ENCODE results near the gene CRHBP.
"Not testable (repeated sequence)": the region's sequence is repeated elsewhere in the genome, so short reads cannot be mapped to it uniquely, and the experiment has no call there.

CRHBP gene, protein sequence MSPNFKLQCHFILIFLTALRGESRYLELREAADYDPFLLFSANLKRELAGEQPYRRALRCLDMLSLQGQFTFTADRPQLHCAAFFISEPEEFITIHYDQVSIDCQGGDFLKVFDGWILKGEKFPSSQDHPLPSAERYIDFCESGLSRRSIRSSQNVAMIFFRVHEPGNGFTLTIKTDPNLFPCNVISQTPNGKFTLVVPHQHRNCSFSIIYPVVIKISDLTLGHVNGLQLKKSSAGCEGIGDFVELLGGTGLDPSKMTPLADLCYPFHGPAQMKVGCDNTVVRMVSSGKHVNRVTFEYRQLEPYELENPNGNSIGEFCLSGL

DNA sequence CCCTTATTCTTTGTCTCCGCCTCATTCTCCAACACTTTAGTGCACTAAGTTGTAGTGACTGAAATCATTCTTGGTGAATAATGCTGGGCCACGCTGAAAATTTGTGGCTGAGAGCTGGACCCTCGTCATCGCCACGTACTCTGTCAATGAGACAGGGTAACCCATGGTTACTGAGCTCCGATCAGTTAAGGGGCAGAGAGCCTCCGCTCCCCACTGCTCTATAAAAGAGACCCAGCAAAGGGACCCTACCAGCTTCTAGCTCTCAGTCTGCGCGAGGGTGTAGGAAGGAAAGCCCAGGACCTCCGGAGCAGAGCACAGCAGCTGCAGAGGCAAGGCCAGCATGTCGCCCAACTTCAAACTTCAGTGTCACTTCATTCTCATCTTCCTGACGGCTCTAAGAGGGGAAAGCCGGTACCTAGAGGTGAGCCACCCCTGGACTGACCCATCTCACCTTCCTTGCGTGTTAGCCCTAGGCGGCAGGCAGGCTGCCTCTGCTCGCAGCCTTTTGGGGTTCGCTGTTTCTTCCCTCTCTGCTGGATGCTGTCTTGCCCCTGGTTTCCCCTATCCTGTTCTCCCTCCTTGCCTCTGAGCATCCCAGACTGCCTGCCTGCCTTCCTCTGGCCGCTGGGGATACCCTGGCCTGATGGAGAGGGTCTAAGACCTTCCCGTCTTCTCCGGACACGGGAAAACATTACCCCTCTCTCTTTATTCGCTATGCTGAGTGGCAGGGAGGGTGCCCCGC is at the start of gene CRHBP:
CRHBP (plus strand) TSS at position 251 of the 742 bp plus-strand sequence; CDS start at position 341, 90 bp downstream.
- DNase-seq (ENCODE audit: extremely low read depth in 1 of 2, low read depth in 1 of 2), result no peak

DNA sequence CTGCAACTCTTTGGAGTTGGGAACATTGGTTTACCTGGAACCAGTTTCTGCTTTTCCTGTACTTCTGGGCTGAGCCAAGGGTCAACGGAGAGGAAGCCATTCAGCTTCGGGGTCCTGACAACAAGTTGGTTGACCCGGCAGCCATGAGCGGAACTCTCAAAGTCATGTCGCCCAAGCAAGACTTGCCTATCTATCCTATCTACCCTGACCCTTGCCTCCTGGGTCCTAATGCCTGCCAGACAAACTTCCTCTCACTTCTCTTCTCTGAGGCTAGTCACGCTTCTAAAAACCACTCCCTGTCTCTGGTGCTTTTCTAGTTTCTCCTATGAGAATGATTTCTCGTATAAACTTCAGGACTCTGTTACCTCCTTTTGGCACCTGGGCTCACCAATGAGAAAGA is 44.7 kb upstream of the CRHBP start:
- DNase-seq (ENCODE audit: extremely low read depth in 1 of 2, low read depth in 1 of 2), result no peak

DNA sequence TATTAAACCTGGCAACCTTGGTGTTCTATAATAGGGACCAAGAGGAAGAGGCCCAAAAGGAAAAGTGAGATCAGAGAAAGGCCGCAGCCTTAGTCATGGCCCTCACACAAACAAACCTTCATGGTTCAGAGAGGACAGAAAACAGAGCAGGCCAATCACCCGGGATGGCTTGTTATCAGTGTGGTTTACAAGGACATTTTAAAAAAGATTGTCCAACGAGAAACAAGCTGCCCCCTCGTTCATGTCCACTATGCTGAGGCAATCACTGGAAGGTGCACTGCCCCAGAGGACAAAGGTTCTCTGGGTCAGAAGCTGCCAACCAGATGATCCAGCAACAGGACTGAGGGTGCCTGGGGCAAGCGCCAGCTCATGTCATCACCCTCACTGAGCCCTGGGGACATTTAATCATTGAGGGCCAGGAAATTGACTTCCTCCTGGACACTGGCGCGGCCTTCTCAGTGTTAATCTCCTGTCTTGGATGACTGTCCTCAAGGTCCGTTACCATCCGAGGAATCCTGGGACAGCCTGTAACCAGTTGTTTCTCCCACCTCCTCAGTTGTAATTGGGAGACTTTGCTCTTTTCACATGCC is 42.4 kb upstream of the CRHBP start:
- not testable (repeated sequence) for DNase-seq (ENCODE audit: extremely low read depth in 1 of 2, low read depth in 1 of 2)

DNA sequence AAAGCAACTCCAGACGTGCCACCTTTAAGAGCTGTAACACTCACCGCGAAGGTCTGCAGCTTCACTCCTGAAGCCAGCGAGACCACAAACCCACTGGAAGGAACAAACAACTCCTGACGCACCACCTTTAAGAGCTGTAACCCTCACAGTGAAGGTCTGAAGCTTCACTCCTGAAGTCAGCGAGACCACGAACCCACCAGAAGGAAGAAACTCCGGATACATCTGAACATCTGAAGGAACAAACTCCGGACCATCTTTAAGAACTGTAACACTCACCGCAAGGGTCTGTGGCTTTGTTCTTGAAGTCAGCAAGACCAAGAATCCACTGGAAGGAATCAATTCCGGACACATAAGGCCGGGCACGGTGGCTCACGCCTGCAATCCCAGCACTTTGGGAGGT is 38.2 kb upstream of the CRHBP start:
- DNase-seq (ENCODE audit: extremely low read depth in 1 of 2, low read depth in 1 of 2), result not testable (repeated sequence)

DNA sequence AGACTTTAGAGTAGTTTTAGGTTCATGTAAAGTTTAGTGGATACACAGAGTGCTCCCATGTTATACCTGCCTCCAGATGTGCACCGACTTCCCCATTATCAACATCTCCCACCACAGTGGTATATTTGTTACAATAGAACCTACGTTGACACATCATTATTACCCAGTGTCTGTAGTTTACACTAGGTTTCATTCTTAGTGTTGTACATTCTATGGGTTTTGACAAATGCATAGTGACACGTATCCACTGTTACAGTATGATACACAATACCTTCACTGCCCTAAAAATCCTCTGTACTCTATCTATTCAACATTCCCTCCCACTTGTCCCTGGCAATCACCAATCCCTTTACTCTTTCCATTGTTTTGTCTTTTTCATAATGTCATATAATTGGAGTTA is 34.3 kb upstream of the CRHBP start:
- no peak for DNase-seq (ENCODE audit: extremely low read depth in 1 of 2, low read depth in 1 of 2)

DNA sequence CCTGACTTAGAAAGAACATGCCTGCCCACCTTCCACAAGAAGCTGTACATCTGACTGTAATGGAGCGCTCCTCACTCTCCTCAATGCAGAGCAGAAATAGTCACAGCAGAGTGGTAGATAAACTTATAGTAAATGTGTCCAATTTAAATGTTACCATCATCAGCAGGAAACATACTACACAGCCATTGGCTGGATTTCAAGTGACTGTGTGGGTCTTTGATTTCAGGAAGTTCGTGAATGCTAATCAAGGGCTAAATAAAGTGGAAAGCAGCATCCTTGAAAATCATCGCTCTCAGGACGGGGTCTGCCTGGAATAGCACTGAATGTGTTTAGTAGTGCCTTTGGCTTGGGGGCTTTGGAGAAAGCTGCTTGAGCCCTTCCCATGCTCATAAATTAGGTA is 32.4 kb upstream of the CRHBP start:
- no peak for DNase-seq (ENCODE audit: extremely low read depth in 1 of 2, low read depth in 1 of 2)

DNA sequence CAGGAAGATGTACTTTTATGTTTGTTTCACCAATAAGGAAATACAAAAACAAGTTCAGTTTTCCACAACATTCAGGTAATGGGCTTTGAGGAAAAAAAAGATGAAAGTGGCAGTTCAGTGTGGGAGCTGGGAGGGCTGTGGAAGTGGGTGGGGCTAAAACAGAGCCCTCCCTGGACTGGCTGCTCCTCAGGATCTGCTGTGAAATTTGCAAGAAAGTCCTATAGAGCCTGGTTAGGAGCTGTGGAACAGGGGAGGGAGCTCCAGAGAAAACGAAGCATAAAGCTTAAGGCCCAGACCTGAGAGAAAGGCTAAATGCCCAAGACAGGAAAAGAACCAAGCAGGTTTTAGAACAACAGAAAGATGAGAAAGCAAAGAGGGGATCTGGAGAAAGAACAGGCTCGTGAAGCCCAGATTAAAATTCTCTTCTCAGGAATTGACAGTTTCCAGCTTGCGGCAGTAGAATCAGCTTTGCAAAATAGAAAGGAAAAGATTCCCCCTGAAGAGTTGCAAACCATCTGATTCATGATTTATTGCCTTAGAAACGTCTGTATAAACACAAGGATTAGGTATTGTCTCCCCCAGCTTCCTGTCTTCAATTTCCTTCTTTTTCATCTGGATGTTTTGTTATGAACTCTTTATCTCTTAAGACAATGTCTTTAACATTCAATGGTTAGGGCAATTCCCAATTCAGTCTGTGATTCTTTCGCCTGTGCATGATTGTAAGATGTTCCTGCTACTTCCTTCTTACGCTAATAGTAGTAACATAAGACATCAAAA is 26.3 kb upstream of the CRHBP start:
- no peak for DNase-seq (ENCODE audit: extremely low read depth in 1 of 2, low read depth in 1 of 2)

DNA sequence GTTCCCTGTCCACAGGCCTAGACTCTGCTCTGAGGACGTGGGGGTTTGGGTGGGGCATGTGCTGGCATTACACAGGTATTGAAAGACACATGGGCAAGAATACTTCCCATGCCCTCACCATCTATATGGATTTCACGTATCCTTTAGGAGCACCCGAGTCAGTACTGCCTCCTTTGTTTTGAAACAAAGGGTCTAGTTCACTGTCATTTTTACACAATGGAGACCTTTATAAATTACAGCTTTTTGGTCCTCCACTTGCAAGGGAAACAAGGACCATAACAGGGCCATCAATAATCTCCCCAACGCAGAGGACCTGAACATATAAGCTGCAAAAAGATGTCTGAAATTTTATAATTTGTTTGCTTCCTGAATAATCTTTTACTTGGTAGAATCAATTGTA is 24.9 kb upstream of the CRHBP start:
- DNase-seq (ENCODE audit: extremely low read depth in 1 of 2, low read depth in 1 of 2), result no peak

DNA sequence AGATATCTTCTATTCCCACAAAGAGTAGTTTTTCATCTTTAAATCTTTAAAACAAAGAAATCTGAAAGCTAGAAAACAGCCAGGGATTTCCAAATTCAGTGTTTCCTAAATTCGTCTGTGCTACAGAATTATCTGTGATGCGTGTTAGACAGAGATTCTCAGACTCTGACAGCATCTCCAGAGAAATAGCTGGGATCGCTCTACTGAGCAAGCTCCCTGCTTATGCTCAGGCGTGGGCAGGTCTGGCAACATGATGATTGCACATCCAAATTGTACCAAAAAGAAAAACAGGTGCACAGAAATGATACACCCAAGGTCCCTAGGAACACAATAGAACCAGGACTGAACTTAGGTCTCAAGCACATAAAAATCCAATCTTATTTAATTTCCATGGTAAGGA is 22.8 kb upstream of the CRHBP start:
- DNase-seq (ENCODE audit: extremely low read depth in 1 of 2, low read depth in 1 of 2), result no peak

DNA sequence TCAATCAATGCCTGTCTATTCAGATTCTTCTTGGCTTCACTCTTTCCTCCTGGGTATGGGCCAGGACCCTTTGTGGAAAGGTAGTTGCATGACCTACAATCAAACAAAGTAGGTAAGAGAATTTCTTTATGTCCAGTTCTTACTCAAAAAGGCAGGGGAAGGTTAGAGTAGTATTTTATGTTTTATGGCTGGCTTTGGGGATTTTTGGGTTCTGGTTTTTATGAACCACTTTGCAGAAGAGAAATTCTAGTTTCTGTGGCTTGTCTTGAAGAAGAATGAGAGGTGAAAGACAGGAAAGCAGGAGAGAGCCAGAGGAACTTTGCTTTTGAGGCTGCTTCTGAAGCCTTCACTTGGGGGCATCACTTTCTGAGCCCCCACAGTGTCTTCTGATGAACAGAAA is 14.7 kb upstream of the CRHBP start:
- no peak for DNase-seq (ENCODE audit: extremely low read depth in 1 of 2, low read depth in 1 of 2)

DNA sequence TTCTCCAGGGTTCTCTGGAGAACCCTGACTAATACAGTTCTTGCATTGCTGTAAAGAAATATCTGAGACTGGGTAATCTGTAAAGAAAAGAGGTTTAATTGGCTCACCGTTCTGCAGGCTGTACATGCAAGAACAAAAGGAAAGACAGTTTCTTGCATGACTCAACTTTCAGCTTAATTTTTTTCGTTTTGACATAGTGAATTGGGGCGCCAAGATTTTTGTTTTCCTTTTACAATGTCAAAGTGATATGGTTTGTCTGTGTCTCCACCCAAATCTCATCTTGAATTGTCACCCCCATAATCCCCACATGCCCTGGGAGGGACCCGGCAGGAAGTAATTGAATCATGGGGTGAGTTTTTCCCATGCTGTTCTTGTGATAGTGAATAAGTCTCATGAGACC is 11.8 kb upstream of the CRHBP start:
- no peak for DNase-seq (ENCODE audit: extremely low read depth in 1 of 2, low read depth in 1 of 2)

DNA sequence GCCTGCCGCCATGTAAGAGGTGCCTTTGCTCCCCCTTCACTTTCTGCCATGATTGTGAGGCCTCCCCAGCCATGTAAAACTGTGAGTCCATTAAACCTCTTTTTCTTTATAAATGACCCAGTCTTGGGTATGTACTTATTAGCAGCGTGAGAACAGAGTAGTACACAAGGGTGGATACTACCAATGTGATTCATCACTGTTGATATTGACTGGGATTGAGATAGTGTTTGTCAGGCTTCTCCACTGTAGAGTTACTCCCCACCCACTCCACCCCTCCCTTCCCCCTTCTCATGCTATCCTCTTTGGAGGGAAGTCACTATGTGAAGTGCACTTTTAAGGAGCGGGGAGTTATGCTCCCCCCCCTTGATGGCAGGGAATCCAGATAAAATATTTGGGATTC is 11.4 kb upstream of the CRHBP start:
- no peak for DNase-seq (ENCODE audit: extremely low read depth in 1 of 2, low read depth in 1 of 2)

DNA sequence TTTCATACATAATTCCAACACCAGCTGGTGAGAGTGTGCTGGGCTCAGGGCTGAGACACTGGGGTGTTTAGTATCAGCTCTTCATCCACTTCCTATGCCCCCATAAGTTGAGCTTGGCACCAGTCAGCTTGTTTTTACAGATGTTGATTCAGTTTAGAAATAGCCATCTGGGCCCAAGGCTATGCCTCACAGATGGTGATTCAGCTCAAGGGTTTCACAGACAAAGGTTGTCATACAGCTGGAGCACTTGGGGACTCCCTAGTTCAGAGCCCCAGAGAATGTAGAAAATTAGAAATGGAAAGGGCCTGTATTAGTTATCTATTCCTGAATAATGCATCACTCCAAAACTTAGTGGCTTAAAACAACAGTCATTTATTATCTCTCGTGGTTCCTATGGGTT is 10.3 kb upstream of the CRHBP start:
- DNase-seq (ENCODE audit: extremely low read depth in 1 of 2, low read depth in 1 of 2), result no peak

DNA sequence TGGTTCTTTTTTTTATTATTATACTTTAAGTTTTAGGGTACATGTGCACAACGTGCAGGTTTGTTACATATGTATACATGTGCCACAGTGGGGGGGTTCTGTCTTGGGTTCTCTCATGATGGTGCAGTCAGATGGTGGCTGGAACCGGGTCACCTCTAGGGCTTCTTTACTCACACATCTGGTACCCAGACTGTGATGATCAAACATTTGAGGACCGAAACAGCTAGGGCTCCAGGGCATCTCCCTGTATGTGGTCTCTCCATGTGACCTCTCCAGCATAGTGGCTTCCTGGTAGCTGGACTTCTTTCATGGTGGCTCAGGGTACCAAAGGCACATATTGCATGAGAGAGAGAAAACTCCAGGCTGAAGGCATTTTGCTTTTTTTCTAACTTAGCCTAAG is 9.8 kb upstream of the CRHBP start:
- DNase-seq (ENCODE audit: extremely low read depth in 1 of 2, low read depth in 1 of 2), result no peak

DNA sequence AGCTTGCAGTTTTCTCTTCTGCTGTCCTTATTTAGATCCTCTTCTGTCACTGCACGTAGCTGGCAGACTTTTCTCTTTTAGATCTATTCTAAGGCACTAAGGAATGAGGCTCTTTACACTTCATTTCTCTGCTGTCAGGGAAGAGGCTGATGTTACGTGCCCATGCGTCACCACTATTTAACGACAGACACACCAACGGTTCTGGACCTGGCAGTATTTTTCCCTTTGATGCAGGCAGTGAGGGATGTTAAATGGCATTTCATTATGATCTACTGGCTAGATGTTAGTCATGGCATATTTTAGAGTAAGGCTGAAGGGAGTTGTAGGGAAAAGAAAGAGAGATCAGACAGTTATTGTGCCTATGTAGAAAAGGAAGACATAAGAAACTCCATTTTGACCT is 8.2 kb upstream of the CRHBP start:
- no peak for DNase-seq (ENCODE audit: extremely low read depth in 1 of 2, low read depth in 1 of 2)

DNA sequence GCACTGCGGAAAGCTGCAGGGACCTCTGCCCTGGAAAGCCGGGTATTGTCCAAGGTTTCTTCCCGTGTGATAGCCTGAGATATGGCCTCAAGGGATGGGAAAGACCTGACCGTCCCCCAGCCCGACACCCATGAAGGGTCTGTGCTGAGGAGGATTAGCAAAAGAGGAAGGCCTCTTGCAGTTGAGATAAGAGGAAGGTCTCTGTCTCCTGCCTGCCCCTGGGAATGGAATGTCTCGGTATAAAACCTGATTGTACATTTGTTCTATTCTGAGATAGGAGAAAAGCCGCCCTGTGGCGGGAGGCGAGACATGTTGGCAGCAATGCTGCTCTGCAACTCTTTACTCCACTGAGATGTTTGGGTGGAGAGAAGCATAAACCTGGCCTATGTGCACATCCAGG is 7.6 kb upstream of the CRHBP start:
- not testable (repeated sequence) for DNase-seq (ENCODE audit: extremely low read depth in 1 of 2, low read depth in 1 of 2)

DNA sequence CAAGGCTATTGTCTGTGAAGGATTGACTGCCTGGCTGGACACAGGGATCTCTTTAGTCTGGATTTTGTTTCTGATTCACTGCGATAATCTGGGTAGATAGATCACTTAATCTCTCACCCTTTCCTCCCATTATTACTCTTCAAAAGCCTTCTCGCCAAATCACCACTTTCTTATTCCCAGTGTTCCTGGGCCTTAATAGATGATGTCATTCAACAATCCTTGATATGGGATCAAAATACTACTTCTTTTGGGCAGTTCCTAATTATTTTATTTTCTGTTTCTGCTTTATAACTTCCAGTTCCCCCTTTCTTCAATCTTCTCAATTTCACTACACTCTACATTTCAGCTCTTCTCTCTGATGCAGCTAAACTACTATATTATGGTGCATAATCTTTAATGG is 6.8 kb upstream of the CRHBP start:
- no peak for DNase-seq (ENCODE audit: extremely low read depth in 1 of 2, low read depth in 1 of 2)

DNA sequence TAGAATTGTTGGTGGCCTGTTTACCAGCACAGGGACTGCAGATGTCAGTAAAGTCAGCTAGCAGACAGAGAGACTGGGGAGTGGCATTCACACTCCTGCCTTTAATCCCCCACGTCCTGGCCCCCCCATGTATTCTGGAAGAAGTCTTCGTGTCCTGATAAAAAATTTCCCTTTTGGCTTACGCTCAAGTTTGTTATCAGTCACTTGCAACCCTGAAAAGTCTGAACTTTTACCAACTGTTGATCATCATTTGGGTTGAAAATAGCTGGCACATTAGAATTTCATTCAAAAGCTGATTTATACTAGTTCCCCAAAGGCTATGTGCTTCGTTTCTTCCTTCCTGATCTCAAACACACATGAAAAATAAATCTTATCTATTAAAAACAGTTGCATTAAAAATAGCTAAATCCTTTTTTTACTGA is 5.8 kb upstream of the CRHBP start:
- no peak for DNase-seq (ENCODE audit: extremely low read depth in 1 of 2, low read depth in 1 of 2)

DNA sequence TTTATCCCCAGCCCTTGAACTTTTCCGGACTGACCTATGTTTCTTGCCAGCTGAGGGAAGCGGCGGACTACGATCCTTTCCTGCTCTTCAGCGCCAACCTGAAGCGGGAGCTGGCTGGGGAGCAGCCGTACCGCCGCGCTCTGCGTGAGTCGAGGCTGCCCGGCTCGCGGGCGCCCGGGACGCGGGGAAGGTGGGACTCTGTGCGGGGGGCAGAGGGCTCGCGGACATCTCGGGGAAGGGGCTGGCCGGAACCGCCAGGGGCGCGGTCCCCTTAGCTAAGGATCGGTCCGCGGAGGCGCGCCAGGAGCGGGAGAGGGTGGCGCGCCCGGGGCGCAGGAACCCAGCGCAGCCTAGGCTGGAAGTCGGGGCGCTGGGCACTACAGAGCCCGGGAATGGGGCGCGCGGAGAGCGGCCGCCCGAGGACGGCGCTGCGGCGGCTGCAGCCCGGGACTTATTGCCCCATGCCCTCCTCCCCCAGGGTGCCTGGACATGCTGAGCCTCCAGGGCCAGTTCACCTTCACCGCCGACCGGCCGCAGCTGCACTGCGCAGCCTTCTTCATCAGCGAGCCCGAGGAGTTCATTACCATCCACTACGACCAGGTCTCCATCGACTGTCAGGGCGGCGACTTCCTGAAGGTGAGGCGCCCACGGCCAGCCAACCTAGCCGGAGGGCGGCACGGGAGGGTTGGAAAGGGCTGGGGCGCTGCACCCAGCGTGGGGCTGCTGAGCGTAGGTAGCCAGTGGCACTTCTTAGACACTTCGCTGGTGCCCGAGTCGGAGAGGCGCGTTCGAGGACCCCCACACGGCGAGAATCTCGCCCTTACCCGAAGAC is 922 bp downstream of the CRHBP start:
- DNase-seq (ENCODE audit: extremely low read depth in 1 of 2, low read depth in 1 of 2), result no peak

DNA sequence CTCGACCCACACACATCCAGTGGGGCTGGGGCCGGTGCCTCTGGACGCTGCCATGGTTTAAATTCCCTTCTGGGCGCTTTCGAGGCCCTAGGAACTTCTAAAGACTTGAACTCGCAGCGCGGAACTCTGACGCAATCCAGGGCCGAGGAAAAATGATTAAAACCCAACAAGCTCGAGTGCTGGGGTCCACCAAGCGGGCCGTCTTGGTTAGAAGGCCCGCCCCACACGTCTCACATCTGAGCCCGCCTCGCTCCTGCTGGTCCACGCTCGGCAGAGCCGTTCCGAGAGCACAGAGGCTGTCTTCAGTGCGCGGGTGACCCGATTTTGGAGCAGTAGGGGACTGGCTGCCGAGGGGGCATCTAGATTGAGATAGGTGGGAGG is 1.5 kb downstream of the CRHBP start:
- DNase-seq (ENCODE audit: extremely low read depth in 1 of 2, low read depth in 1 of 2), result no peak

DNA sequence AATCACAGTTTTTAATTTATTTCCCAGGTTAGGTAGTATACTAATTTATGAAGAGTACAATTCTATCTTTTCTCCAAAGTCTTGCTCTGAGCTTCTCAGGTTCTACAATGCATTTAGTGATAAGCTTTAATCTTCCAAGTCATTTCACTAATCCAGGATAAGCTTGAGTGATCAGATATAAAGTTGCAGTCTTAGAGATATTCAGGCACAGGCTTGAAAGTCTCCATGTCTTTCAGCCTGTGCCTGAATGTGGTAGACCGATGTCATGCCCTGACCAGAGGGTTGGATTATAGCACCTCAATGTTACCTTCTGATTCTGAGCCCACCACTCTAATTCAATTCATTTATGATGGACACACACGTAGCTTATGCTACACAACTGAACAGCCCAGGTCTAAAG is 3.2 kb downstream of the CRHBP start:
- no peak for DNase-seq (ENCODE audit: extremely low read depth in 1 of 2, low read depth in 1 of 2)
